Lower leg skin (tissue), 4 donors: ENCODE results near the gene DHRS13. TPM values are rescaled to one million over a fixed set of nuclear protein-coding genes. Genes with fewer than 3 reads are reported as not detected.

Source experiments
- DNase-seq, 2 donors: peaks; one replicate each; pipeline ENCODE4 v3.0.0-alpha.2; 2019; ENCODE audit warnings: low spot score in 2 of 2
- H3K4me3 ChIP-seq: fragments of 200-600 bp; sonication (generic); 2 replicates; pipeline ENCODE4 v1.5.1; 2017; ENCODE audit warnings: mild to moderate bottlenecking, low read depth; ENCODE audit not compliant: poor library complexity, severe bottlenecking
- POLR2A ChIP-seq, 2 donors: fragments of 450-650 bp; IDR thresholded peaks; one replicate each; pipeline ENCODE4 v1.6.1; 2016 to 2017; ENCODE audit warnings: antibody characterized with exemption in 2 of 2, mild to moderate bottlenecking in 1 of 2, moderate library complexity in 1 of 2
- WGBS, 2 donors: methylation state at CpG; one replicate each; pipeline ENCODE4 v1.1.5; 2018; 5-methylcytosine and 5-hydroxymethylcytosine counted together
- intact Hi-C: fragments of 100-400 bp; cut with DNase I; formaldehyde crosslinking; loops from one replicate; pipeline ENCODE4 v1.15.0; 2023; ENCODE audit warnings: low total_unique reads
- total RNA-seq, 4 donors: library from RNA; depleted of rRNA; stranded (reverse); fragments of >200 nt; gene quantifications; one replicate each; pipeline ENCODE4 v1.1.0, GENCODE V29; 2016
- TF ChIP-seq, protein P1 (sequence below), 3 donors: fragments of 450-650 bp; IDR thresholded peaks; one replicate each; pipeline ENCODE4 v1.5.1; 2016; ENCODE audit warnings: antibody characterized with exemption in 3 of 3, mild to moderate bottlenecking in 3 of 3, moderate library complexity in 2 of 3

The DHRS13 gene
- total RNA-seq, 4 donors from 2014 or later: 19.2 to 22.9 (median 19.5) TPM

DNA sequence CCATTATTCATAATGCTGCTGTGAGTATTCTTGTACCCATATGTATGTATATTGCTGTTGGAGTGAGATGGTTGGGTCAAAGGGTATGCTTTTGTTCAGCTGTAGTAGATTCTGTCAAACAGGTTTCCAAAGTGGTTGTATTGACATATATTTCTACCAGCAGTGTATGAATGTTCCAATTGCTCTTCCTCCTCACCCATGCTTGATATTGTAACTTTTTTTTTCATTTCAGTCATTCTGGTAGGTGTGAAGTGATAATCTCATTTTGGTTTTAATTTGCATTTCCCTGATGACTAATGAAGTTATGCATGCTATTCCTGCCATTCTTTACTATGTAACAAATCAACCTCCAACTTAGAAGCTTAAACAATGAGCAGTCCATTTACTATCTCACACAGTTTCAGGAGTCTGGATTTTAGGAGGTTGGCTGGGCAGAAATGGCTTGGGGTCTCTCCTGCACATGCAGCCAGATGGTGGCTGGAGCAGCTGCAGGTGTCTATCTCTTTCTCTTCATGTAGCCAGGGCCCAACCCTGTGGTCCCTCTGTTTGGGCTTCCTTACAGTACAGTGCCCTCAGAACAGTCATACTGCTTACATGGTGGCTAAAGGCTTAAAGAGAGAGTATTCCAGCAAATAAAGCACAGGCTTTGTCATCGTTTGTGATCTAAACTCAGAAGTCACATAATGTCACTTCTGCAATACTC, 26.9 kb downstream of the DHRS13 start:
- no peak for TF ChIP-seq POLR2A (IDR thresholded peaks at IDR 0.05)
- TF ChIP-seq, protein P1, sequence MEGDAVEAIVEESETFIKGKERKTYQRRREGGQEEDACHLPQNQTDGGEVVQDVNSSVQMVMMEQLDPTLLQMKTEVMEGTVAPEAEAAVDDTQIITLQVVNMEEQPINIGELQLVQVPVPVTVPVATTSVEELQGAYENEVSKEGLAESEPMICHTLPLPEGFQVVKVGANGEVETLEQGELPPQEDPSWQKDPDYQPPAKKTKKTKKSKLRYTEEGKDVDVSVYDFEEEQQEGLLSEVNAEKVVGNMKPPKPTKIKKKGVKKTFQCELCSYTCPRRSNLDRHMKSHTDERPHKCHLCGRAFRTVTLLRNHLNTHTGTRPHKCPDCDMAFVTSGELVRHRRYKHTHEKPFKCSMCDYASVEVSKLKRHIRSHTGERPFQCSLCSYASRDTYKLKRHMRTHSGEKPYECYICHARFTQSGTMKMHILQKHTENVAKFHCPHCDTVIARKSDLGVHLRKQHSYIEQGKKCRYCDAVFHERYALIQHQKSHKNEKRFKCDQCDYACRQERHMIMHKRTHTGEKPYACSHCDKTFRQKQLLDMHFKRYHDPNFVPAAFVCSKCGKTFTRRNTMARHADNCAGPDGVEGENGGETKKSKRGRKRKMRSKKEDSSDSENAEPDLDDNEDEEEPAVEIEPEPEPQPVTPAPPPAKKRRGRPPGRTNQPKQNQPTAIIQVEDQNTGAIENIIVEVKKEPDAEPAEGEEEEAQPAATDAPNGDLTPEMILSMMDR (IDR thresholded peaks at IDR 0.05): no peak
- intact Hi-C loops: no loop called here
- H3K4me3 ChIP-seq: no peak overlapping the region

DNA sequence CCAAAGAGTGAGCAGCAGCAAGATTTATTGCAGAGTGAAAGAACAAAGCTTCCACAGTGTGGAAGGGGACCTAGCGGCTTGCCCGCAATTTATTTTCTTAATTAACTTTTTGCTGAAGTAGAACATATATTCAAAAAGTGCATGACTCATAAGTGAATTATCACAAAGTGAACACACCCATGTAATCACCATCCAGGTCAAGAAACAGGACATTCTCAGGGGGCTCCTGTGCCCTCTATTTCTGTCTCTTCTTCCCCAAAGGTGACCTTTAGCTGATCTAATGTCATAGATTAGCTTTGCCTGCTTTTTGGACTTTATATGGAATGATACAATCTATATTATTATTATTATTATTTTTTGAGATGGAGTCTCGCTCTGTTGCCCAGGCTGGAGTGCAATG, 28.1 kb downstream of the DHRS13 start:
- no peak for DNase-seq
- 62 to 67% methylated on average over 3 of the region's 3 CpGs for WGBS, 2 donors
- no peak overlapping the region for H3K4me3 ChIP-seq
- intact Hi-C loops: no loop called here
- TF ChIP-seq, protein P1 (IDR thresholded peaks at IDR 0.05): no peak
- no peak for TF ChIP-seq POLR2A (IDR thresholded peaks at IDR 0.05)

More for the DNA sequence above, 26.9 kb downstream of the DHRS13 start:
- WGBS, 2 donors: 42 to 54% methylated on average over 1 of the region's 1 CpG
- no peak for DNase-seq

DNA sequence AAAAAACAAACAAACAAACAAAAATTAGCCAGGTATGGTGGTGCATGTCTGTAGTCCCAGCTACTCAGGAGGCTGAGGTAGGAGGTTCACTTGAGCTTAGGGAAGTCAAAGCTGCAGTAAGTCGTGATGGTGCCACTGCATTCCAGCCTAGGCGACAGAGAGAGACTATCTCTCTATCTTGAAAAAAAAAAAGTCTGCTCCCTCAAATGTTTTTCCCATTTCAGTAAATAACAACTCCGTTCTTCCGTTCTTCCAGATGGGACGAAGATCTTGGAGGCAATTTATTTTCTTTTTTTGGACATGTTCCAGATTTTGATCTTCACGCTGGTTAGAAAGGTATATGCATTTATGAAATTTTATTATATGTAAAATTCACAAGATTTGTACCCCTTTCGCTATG, 29.0 kb downstream of the DHRS13 start:
- H3K4me3 ChIP-seq: no peak overlapping the region
- no peak for DNase-seq
- WGBS, 2 donors: 87 to 95% methylated on average over 7 of the region's 7 CpGs
- TF ChIP-seq, protein P1 (IDR thresholded peaks at IDR 0.05): no peak
- no peak for TF ChIP-seq POLR2A (IDR thresholded peaks at IDR 0.05)
- intact Hi-C loops: no loop called here

DNA sequence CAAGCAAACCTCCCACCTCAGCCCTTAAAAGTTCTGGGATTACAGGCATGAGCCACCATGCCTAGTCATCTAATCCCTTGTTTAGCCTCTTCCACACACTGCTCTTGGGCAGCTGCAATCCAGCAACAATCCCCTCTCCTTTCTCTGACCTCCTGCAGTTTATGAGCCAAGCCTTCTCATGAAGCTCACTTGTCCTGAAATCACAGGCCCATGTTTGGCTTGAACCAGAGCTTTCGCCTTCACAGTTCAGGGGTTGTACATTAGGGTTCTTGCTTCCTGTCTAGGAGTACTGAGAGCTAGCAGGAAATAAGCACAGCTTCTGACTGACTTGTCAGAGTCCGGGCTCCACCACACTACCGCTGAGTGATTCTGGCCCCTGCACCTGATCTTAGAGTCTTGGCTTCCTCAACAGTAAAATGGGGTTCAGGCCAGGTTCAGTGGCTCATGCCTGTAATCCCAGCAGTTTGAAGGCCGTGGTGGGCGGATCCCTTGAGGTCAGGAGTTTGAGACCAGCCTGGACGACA, 31.8 kb downstream of the DHRS13 start:
- TF ChIP-seq POLR2A (IDR thresholded peaks at IDR 0.05): no peak
- TF ChIP-seq, protein P1 (IDR thresholded peaks at IDR 0.05): no peak
- intact Hi-C loops: no loop called here
- H3K4me3 ChIP-seq: no peak overlapping the region
- WGBS, 2 donors: 81 to 88% methylated on average over 5 to 6 of the region's 6 CpGs
- no peak for DNase-seq

DNA sequence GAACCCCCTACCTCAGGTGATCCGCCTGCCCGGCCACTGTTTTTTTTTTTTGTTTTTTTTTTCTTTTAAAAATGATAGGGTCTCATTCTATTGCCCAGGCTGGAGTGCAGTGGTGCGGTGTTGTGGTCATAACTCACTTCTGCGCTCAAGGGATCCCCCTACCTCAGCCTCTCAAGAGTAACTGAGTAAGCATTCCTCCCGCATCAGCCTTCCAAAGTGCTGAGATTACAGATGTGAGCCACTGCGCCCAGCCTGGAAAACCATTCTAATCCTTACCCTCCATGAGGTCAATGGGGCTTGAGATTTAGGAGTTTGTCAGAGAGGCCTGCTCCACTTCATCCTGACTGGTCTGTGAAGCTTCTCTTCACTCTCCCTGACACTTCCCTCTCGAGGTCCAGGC, 35.6 kb downstream of the DHRS13 start:
- intact Hi-C loops: no loop called here
- DNase-seq: no peak
- 91 to 93% methylated on average over 7 of the region's 7 CpGs for WGBS, 2 donors
- TF ChIP-seq, protein P1 (IDR thresholded peaks at IDR 0.05): no peak
- no peak for TF ChIP-seq POLR2A (IDR thresholded peaks at IDR 0.05)
- no peak overlapping the region for H3K4me3 ChIP-seq
